GM12892 (cell line): ENCODE data around the gene CD300LG.

Source experiments
- POLR2A ChIP-seq: IDR thresholded peaks from 2 replicates; pipeline ENCODE4 v1.6.1; 2011; ENCODE audit warnings: low read depth, low read length, control low read depth
- TAF1 ChIP-seq: IDR thresholded peaks from 2 replicates; pipeline ENCODE4 v1.6.1; 2011; ENCODE audit warnings: low read depth, mild to moderate bottlenecking, control low read depth, low read length, borderline replicate concordance

- no peak for TF ChIP-seq TAF1
- TF ChIP-seq POLR2A, result no peak
These were observed 12.9 kb upstream of the CD300LG start for GRCh38 chr17:43834106-43834505.
